ENCODE measurements around the gene TSHZ3. TPM values are rescaled to one million over a fixed set of nuclear protein-coding genes. Genes with fewer than 3 reads are reported as not detected.

TSHZ3 gene
- total RNA-seq, 1 experiment from 2014 or later = 3.2 TPM

GRCh38 chr19:31252441-31252840, 96.8 kb downstream of the TSHZ3 start:
- H3K4me3 Mint-ChIP-seq = no peak overlapping the region
- no peak overlapping the region for H2AFZ ChIP-seq (ENCODE audit: low read length)
- no peak for TF ChIP-seq CTCF (conservative IDR thresholded peaks at IDR 0.05)
- no peaks in the 10 kb centered on the region for H3K79me1 ChIP-seq (ENCODE audit: insufficient read depth, low read depth, low read length, poor library complexity, severe bottlenecking)
- no peak overlapping the region for H4K8ac ChIP-seq (replicated peaks; ENCODE audit: insufficient read length, low read depth, low read length)
- no peak overlapping the region for H3K4me2 ChIP-seq (ENCODE audit: insufficient read depth, insufficient read length, low read length)
- no peak overlapping the region for H3K9ac ChIP-seq (ENCODE audit: extremely low read depth, insufficient read length, low read length)
- H2BK15ac ChIP-seq (ENCODE audit: low read depth, low read length) = no peak overlapping the region
- DNase-seq = no peak
- H4K20me1 ChIP-seq (ENCODE audit: control insufficient read depth, insufficient read depth, insufficient read length) = no peaks in the 10 kb centered on the region
- no peaks in the 10 kb centered on the region; the same call in 1 of the 2 replicates for H3K27me3 Mint-ChIP-seq (ENCODE audit: low read depth)
- H3K14ac ChIP-seq (ENCODE audit: insufficient read depth, low read length) = no peak overlapping the region
- H3K4me1 ChIP-seq (ENCODE audit: insufficient read depth, low read length) = peaks cover 2% of the 10 kb centered on the region; the same call in 1 of the 2 replicates
- no peaks in the 10 kb centered on the region for H3K36me3 Mint-ChIP-seq (ENCODE audit: insufficient read depth in 1 of 3, low read depth in 3 of 3)
- H3K56ac ChIP-seq (ENCODE audit: insufficient read length, low read depth, low read length) = no peak overlapping the region
- H3T11ph ChIP-seq (ENCODE audit: low read length) = no peak overlapping the region
- H3K23ac ChIP-seq (ENCODE audit: insufficient read length, low read depth, low read length) = no peak overlapping the region
- H3K23me2 ChIP-seq (ENCODE audit: insufficient read length, low read depth, low read length, poor library complexity, severe bottlenecking) = no peaks in the 10 kb centered on the region
- H3K9me3 Mint-ChIP-seq = no peaks in the 10 kb centered on the region
- no peak overlapping the region for H4K5ac ChIP-seq (ENCODE audit: insufficient read length, low read depth, low read length)
- no peak overlapping the region for H2BK12ac ChIP-seq (ENCODE audit: insufficient read length, low read depth, low read length)
- H2BK20ac ChIP-seq (ENCODE audit: low read depth, low read length, poor library complexity, severe bottlenecking) = no peak overlapping the region
- no peak overlapping the region for H3K18ac ChIP-seq (ENCODE audit: insufficient read length, low read depth, low read length)
- H2BK5ac ChIP-seq (ENCODE audit: insufficient read length, low read length) = no peak overlapping the region
- no peak overlapping the region for H4K91ac ChIP-seq (ENCODE audit: insufficient read length, low read depth, low read length)
- no peak overlapping the region for H3K27ac ChIP-seq (ENCODE audit: insufficient read length, low read depth, low read length)
- H3K27me3 ChIP-seq (ENCODE audit: insufficient read depth, low read length) = no peaks in the 10 kb centered on the region
- no peak overlapping the region for H2BK120ac ChIP-seq (ENCODE audit: low read depth, low read length, poor library complexity, severe bottlenecking)
- H3K27ac Mint-ChIP-seq = no peak overlapping the region; a peak in 1 of 7 replicates
- no peak overlapping the region for H3K4ac ChIP-seq (ENCODE audit: low read depth, low read length)
- no CpG with 5 or more reads among the region's 2 CpGs for WGBS (ENCODE audit: extremely low coverage, insufficient read length, low lambda C conversion rate)
- peaks cover 16 to 23% of the 10 kb centered on the region in 2 experiments for H3K4me1 Mint-ChIP-seq
- no peaks in the 10 kb centered on the region for H3K9me3 ChIP-seq (ENCODE audit: control insufficient read depth, low read depth, low read length)
- no peaks in the 10 kb centered on the region for H3K79me2 ChIP-seq (ENCODE audit: insufficient read depth, low read length)
- no peak overlapping the region for H2AK5ac ChIP-seq (ENCODE audit: insufficient read length, low read length)
